Glutamatergic neuron (in vitro differentiated cells): ENCODE results near the gene TOMM70. TPM values are rescaled to one million over a fixed set of nuclear protein-coding genes. Genes with fewer than 3 reads are reported as not detected.
A peak's percentile ranks its signal among the peaks of the same experiment; 100 is the strongest.

Experiments
- DNase-seq: peaks from one replicate; pipeline ENCODE4 v3.0.0; 2022
- H3K27ac Mint-ChIP-seq: one replicate; pipeline ENCODE4 v1.8.0; 2020; ENCODE audit warnings: mild to moderate bottlenecking, mixed read lengths, inconsistent platforms; ENCODE audit not compliant: unreplicated experiment
- H3K27me3 Mint-ChIP-seq: one replicate; pipeline ENCODE4 v1.8.0; 2020; ENCODE audit warnings: mild to moderate bottlenecking, moderate library complexity, mixed read lengths, inconsistent platforms; ENCODE audit not compliant: unreplicated experiment
- H3K36me3 Mint-ChIP-seq: one replicate; pipeline ENCODE4 v1.8.0; 2020; ENCODE audit warnings: mild to moderate bottlenecking, mixed read lengths, inconsistent platforms; ENCODE audit not compliant: unreplicated experiment
- H3K4me1 Mint-ChIP-seq: one replicate; pipeline ENCODE4 v1.8.0; 2020; ENCODE audit warnings: mild to moderate bottlenecking, low read depth, mixed read lengths, inconsistent platforms; ENCODE audit not compliant: unreplicated experiment
- H3K4me3 Mint-ChIP-seq: one replicate; pipeline ENCODE4 v1.8.0; 2020; ENCODE audit warnings: mild to moderate bottlenecking, mixed read lengths, inconsistent platforms; ENCODE audit not compliant: unreplicated experiment
- H3K9me3 Mint-ChIP-seq: one replicate; pipeline ENCODE4 v1.8.0; 2020; ENCODE audit warnings: mild to moderate bottlenecking, moderate library complexity, mixed read lengths, inconsistent platforms; ENCODE audit not compliant: unreplicated experiment
- CTCF ChIP-seq: fragments of 200-600 bp; sonication (generic); IDR thresholded peaks from one replicate; pipeline ENCODE4 v1.5.0; 2021; ENCODE audit not compliant: partially characterized antibody, unreplicated experiment
- total RNA-seq: library from RNA; stranded (reverse); fragmentation: NEBNext Ultra II Directional; extraction: Animal tissue kit (Norgen Biotek cat#: 25700); gene quantifications from one replicate; pipeline ENCODE4 v1.2.1, GENCODE V29; 2021; ENCODE audit not compliant: unreplicated experiment

The TOMM70 gene
- total RNA-seq, 1 donor from 2014 or later = 34.7 TPM

GRCh38 chr3:100324044-100324443 is 76.8 kb downstream of the TOMM70 start:
- no peak for DNase-seq
- no peak overlapping the region for H3K4me3 Mint-ChIP-seq
- no peak for TF ChIP-seq CTCF
- H3K27ac Mint-ChIP-seq = no peak overlapping the region
- peaks cover 2% of the 10 kb centered on the region for H3K9me3 Mint-ChIP-seq
- peaks cover 8% of the 10 kb centered on the region for H3K36me3 Mint-ChIP-seq
- no peaks in the 10 kb centered on the region for H3K4me1 Mint-ChIP-seq
- H3K27me3 Mint-ChIP-seq = peaks cover 1% of the 10 kb centered on the region

GRCh38 chr3:100319951-100320350 is 80.9 kb downstream of the TOMM70 start:
- DNase-seq = no peak
- Mint-ChIP-seq H3K27ac (no peak overlapping the region), H3K4me3 (no peak overlapping the region), H3K36me3 (no peaks in the 10 kb centered on the region), H3K27me3 (peaks cover 3% of the 10 kb centered on the region), H3K9me3 (no peaks in the 10 kb centered on the region), H3K4me1 (no peaks in the 10 kb centered on the region)
- no peak for TF ChIP-seq CTCF

GRCh38 chr3:100317912-100318311 is 83.0 kb downstream of the TOMM70 start:
- H3K9me3 Mint-ChIP-seq = no peaks in the 10 kb centered on the region
- no peaks in the 10 kb centered on the region for H3K36me3 Mint-ChIP-seq
- no peaks in the 10 kb centered on the region for H3K4me1 Mint-ChIP-seq
- no peak for DNase-seq
- H3K27ac Mint-ChIP-seq = no peak overlapping the region
- H3K27me3 Mint-ChIP-seq = peaks cover 3% of the 10 kb centered on the region
- H3K4me3 Mint-ChIP-seq = no peak overlapping the region
- no peak for TF ChIP-seq CTCF

- TF ChIP-seq CTCF = peak; percentile 69
- peaks cover 3% of the 10 kb centered on the region for H3K27me3 Mint-ChIP-seq
- no peaks in the 10 kb centered on the region for H3K4me1 Mint-ChIP-seq
- no peaks in the 10 kb centered on the region for H3K36me3 Mint-ChIP-seq
- H3K27ac Mint-ChIP-seq = no peak overlapping the region
- H3K9me3 Mint-ChIP-seq = no peaks in the 10 kb centered on the region
- DNase-seq = no peak
- no peak overlapping the region for H3K4me3 Mint-ChIP-seq
These were observed 84.2 kb downstream of the TOMM70 start for GRCh38 chr3:100316641-100317069.

Other genes with a start within 250 kb of the TOMM70 start
- 33.2 TPM for gene TBC1D23, start 140.1 kb downstream of the TOMM70 start, total RNA-seq
- gene NIT2, start 66.3 kb downstream of the TOMM70 start, total RNA-seq = 39.6 TPM
- 2.0 TPM for gene LNP1, start 450 bp upstream of the TOMM70 start, total RNA-seq
- gene TMEM45A, start 91.5 kb upstream of the TOMM70 start, total RNA-seq = 0.61 TPM
- not detected for gene ADGRG7, start 208.5 kb upstream of the TOMM70 start, total RNA-seq